Adipocyte (in vitro differentiated cells): ENCODE measurements around the gene ZSWIM6.

Experiments
- DNase-seq: peaks from one replicate; pipeline ENCODE4 v3.0.0-alpha.2; 2015; ENCODE audit warnings: low read depth
- H3K27me3 ChIP-seq: replicated peaks from 2 replicates; pipeline ENCODE4 v1.7.0; 2013; ENCODE audit warnings: mild to moderate bottlenecking, low read length, moderate library complexity; ENCODE audit not compliant: control insufficient read depth, insufficient read depth
- H3K36me3 ChIP-seq: 2 replicates; pipeline ENCODE4 v1.7.0; 2013; ENCODE audit warnings: low read length, mild to moderate bottlenecking, moderate library complexity; ENCODE audit not compliant: control insufficient read depth, insufficient read depth, severe bottlenecking
- H3K4me1 ChIP-seq: 2 replicates; pipeline ENCODE4 v1.7.0; 2013; ENCODE audit warnings: mild to moderate bottlenecking, low read length, moderate library complexity; ENCODE audit not compliant: control insufficient read depth, insufficient read depth
- H3K4me3 ChIP-seq: 2 replicates; pipeline ENCODE4 v1.7.0; 2013; ENCODE audit warnings: mild to moderate bottlenecking, low read length, moderate library complexity
- H3K9ac ChIP-seq: 2 replicates; pipeline ENCODE4 v1.7.0; 2013; ENCODE audit warnings: mild to moderate bottlenecking, low read length, moderate library complexity
- H3K9me3 ChIP-seq: 2 replicates; pipeline ENCODE4 v1.7.0; 2013; ENCODE audit warnings: mild to moderate bottlenecking, low read length, moderate library complexity; ENCODE audit not compliant: control insufficient read depth

The ZSWIM6 gene

DNA sequence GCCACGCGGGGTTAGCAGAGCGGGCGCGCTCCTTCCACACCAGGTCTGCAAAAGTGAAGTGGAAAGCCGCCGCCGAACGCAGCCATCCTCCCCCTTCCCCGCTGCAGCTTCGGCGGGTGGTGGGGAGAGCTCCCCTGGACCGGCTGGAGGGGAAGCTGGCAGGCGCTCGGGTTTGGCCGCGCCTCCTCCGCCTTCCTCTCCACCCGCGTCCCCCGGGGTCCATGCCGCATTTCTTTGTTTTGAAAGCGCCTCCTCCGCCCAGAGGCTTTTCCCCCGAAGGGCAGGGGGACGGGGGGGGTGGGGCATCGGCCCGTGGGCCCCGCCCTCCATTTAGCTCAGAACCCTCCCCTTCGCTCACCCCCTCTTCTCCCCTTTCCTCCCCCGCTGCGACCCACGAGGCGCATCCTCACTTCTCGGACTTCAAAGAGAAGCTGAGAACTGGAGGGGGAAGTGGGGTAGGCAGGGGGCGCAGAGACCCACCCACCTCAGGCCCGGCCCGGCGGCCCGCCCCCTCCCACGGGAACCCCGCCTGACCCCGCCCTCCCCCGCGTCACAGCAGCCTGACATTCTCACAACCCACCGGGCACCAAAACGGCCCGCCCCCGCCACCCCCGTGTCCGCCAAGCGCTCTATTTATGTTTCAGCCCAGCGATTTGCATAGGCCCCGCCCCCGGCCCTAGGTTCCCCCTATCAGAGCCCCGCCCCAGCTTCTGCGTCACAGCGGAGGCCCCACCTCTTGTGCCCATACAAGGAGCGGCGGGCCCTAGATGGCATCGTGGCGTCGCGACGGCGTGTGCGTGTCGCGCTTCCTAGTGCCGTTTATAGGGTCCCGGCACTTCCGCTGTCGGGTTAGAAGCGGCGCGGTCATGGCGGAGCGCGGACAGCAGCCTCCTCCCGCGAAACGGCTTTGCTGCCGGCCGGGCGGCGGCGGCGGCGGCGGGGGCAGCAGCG, at the start of gene ZSWIM6:
Gene ZSWIM6, plus strand, starts transcription at position 852 of the 951 bp plus-strand sequence. Its CDS starts 15 bp downstream, at position 867.
- peak; percentile 100 for DNase-seq
- H3K9me3 ChIP-seq = no peaks in the 10 kb centered on the region
- H3K4me1 ChIP-seq = peaks cover 49% of the 10 kb centered on the region
- H3K27me3 ChIP-seq = no peaks in the 10 kb centered on the region
- H3K9ac ChIP-seq = peak within 1 kb of the TSS; percentile 89
- peak within 1 kb of the TSS; percentile 98 for H3K4me3 ChIP-seq
- H3K36me3 ChIP-seq = no peaks in the 10 kb centered on the region

DNA sequence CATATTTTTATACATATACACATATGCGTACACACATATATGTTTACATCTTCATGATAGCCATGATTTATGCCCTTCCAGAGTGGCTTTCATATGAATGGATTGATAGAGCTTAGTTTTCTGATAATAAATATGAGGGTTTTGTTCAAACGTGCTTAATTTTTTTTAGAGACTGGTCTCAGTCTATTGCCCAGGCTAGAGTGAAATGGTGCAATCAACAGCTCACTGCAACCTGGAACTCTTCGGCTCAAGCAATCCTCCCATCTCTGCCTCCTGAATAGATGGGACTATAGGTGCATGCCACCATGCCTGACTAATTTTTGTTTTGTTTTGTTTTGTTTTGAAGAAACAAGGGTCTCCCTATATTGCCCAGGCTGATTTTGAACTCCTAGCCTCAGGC, 48.6 kb upstream of the ZSWIM6 start:
- H3K27me3 ChIP-seq = no peaks in the 10 kb centered on the region
- H3K9ac ChIP-seq = no peak overlapping the region
- peaks cover 31% of the 10 kb centered on the region for H3K4me1 ChIP-seq
- no peak for DNase-seq
- H3K9me3 ChIP-seq = no peaks in the 10 kb centered on the region
- no peaks in the 10 kb centered on the region for H3K36me3 ChIP-seq
- no peak overlapping the region for H3K4me3 ChIP-seq

DNA sequence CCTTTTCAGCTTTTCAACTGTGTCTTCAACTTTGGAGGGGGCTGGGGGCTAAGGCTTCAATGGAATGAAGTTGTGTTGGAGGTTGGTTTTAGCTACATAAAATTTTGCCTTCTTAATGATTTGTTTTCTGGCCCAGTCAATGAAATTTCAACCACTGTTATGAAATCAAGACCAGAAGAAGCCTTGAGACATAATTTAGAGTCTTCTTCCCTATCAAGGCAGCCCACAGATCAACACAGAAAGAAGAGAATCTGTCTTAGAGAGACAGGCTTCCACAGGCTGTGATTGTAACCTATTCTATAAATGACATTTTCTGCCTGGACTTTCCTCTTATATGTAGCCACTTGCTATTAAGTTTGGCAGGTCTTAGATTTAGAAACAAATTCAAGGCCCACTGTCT, 46.5 kb upstream of the ZSWIM6 start:
- no peaks in the 10 kb centered on the region for H3K9me3 ChIP-seq
- peaks cover 36% of the 10 kb centered on the region for H3K4me1 ChIP-seq
- no peak overlapping the region for H3K9ac ChIP-seq
- no peak for DNase-seq
- no peak overlapping the region for H3K4me3 ChIP-seq
- no peaks in the 10 kb centered on the region for H3K27me3 ChIP-seq
- H3K36me3 ChIP-seq = no peaks in the 10 kb centered on the region

DNA sequence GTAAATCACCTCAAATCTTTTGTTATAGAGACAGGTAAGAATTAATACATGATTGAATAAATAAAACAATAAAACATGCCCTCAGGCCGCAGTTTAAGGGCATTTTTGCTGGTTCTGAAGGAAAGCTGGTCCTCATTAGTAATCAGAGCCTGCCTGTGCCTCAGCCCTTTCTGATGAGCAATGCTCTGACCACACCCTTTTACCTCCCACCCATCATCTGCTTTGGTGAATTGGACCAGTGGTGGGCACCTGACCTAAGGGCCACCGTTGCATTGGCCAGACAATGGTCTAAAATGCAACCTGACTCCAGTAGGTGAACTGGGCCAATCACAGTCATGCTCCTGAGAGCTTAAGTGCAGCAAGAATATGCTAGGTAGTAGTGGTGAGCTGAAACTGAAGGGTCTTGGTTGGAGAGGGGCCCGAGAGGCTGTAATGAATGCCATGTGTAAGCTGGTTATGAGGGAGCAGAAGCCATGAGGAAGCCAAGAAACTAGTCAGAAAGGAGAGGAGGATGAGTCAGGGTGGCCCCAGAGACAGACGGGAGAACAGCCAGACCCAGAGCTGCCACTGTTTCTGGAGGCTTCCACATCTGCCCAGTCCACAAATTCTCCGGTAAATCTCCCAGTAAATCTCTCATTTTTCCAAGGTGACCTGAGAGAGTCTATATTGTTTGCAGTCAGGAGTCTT, 45.5 kb upstream of the ZSWIM6 start:
- H3K4me1 ChIP-seq = peaks cover 38% of the 10 kb centered on the region
- no peaks in the 10 kb centered on the region for H3K27me3 ChIP-seq
- no peaks in the 10 kb centered on the region for H3K36me3 ChIP-seq
- no peaks in the 10 kb centered on the region for H3K9me3 ChIP-seq
- peak; percentile 58 for DNase-seq
- no peak overlapping the region for H3K9ac ChIP-seq
- H3K4me3 ChIP-seq = no peak overlapping the region

GRCh38 chr5:61287474-61287873, 44.6 kb upstream of the ZSWIM6 start:
- Histone ChIP-seq H3K4me3 (no peak overlapping the region), H3K9me3 (no peaks in the 10 kb centered on the region), H3K4me1 (peaks cover 45% of the 10 kb centered on the region), H3K9ac (no peak overlapping the region), H3K27me3 (no peaks in the 10 kb centered on the region), H3K36me3 (no peaks in the 10 kb centered on the region)
- DNase-seq = no peak

GRCh38 chr5:61289241-61289640, 42.8 kb upstream of the ZSWIM6 start:
- Histone ChIP-seq H3K4me3 (no peak overlapping the region), H3K9ac (no peak overlapping the region), H3K27me3 (no peaks in the 10 kb centered on the region), H3K9me3 (peaks cover 7% of the 10 kb centered on the region), H3K4me1 (peaks cover 45% of the 10 kb centered on the region), H3K36me3 (no peaks in the 10 kb centered on the region)
- no peak for DNase-seq

DNA sequence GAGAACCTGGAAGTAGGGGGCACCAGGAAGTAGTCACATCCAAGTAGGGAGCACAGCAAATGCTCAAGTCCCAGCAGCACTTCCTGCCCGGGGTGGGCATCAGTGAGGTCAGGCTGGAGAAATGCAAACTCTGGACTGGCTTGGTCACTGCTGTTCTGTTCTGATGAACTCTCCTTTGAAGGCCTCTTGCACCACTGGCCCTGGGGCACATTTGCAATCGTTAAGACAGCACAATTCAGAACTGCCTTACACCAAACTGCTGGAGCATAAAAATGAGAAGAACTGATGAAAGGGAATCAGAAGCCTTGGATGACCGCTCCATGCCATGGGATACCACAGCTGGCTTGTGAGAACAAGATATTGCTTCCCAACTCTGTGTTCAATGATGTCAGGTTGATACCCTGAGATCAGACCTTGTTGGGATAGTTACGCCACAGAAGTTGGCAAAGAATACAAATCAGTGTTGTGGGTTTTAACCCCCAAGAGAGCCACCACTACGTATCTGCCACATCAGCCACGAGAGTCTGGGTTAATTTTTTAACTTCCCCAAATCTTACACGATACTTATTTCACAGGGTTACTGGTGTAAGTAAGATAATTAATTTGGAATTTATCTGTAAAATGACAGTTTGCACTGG, 42.3 kb upstream of the ZSWIM6 start:
- Histone ChIP-seq H3K36me3 (no peaks in the 10 kb centered on the region), H3K4me3 (no peak overlapping the region), H3K27me3 (no peaks in the 10 kb centered on the region), H3K9me3 (peaks cover 7% of the 10 kb centered on the region), H3K4me1 (peaks cover 45% of the 10 kb centered on the region), H3K9ac (no peak overlapping the region)
- DNase-seq = no peak

DNA sequence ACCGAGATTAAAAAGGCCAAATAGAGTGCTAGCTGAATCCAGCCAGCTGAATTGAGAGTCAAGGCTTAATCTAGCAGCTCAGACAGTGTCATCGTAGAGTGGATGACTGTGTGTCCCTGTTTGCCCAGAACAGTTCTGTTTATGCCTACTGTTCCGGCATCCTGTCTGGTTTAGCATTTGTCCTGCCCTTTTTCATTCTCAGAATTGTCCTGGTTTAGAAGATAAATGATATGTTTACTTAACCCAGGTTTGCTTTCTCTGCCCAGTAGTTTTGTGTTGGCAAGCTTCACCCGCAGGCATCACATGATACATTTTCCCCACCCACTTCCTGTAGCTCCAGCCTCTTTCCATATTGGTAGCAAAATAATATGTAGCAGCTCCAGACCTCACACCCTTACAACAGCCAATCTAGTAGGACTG, 41.3 kb upstream of the ZSWIM6 start:
- H3K27me3 ChIP-seq = no peaks in the 10 kb centered on the region
- peaks cover 7% of the 10 kb centered on the region for H3K9me3 ChIP-seq
- no peak overlapping the region for H3K4me3 ChIP-seq
- DNase-seq = peak; percentile 33
- H3K4me1 ChIP-seq = peaks cover 45% of the 10 kb centered on the region
- no peaks in the 10 kb centered on the region for H3K36me3 ChIP-seq
- H3K9ac ChIP-seq = no peak overlapping the region

- Histone ChIP-seq H3K9me3 (peaks cover 7% of the 10 kb centered on the region), H3K4me3 (no peak overlapping the region), H3K36me3 (no peaks in the 10 kb centered on the region)
Observed at GRCh38 chr5:61292062-61292657, 39.9 kb upstream of the ZSWIM6 start.

GRCh38 chr5:61293071-61293470, 39.0 kb upstream of the ZSWIM6 start:
- no peak for DNase-seq
- H3K9me3 ChIP-seq = peaks cover 7% of the 10 kb centered on the region
- H3K9ac ChIP-seq = no peak overlapping the region
- H3K4me1 ChIP-seq = peaks cover 32% of the 10 kb centered on the region
- H3K27me3 ChIP-seq = no peaks in the 10 kb centered on the region
- H3K36me3 ChIP-seq = no peaks in the 10 kb centered on the region
- no peak overlapping the region for H3K4me3 ChIP-seq

More at GRCh38 chr5:61292062-61292657, 39.9 kb upstream of the ZSWIM6 start:
- Histone ChIP-seq H3K27me3 (no peaks in the 10 kb centered on the region), H3K9ac (no peak overlapping the region), H3K4me1 (peaks cover 39% of the 10 kb centered on the region)
- DNase-seq = no peak

DNA sequence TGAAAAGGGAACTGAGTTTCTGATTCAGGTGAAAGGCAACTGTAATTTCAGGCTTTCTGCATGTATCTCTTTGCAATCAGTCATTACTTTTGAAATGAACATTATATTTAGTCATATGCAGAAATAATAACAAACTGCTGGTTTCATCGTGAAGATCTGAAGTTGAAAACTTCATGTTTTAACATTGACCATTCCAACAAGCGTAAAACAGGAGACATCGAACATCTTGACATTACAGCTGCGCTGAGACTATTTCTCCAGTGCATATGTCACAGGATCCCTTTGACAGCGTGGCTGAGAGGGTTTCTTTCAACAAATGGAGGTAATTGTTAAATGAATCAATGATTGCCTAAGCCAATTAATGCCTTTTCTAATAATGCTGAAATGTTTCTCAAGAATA, 38.2 kb upstream of the ZSWIM6 start:
- H3K9me3 ChIP-seq = peaks cover 7% of the 10 kb centered on the region
- peaks cover 31% of the 10 kb centered on the region for H3K4me1 ChIP-seq
- H3K27me3 ChIP-seq = no peaks in the 10 kb centered on the region

More for the DNA sequence above, 38.2 kb upstream of the ZSWIM6 start:
- H3K4me3 ChIP-seq = no peak overlapping the region
- DNase-seq = no peak
- no peak overlapping the region for H3K9ac ChIP-seq
- no peaks in the 10 kb centered on the region for H3K36me3 ChIP-seq
